Smooth muscle cell (in vitro differentiated cells): ENCODE results near the gene TMEM98. TPM values are rescaled to one million over a fixed set of nuclear protein-coding genes. Genes with fewer than 3 reads are reported as not detected.

Source experiments
- DNase-seq: peaks from one replicate; lab custom pipeline; 2025; ENCODE audit not compliant: unreplicated experiment; lab: John Stamatoyannopoulos, UW
- H2AFZ ChIP-seq: fragments of 200-600 bp; sonication (generic); 2 replicates; pipeline ENCODE4 v1.6.0; 2016; ENCODE audit warnings: antibody characterized with exemption, low read depth, mild to moderate bottlenecking
- H3F3A ChIP-seq: fragments of 200-600 bp; sonication (generic); 2 replicates; pipeline ENCODE4 v1.6.0; 2017; ENCODE audit warnings: antibody characterized with exemption, low read depth
- H3K27ac ChIP-seq: fragments of 200-600 bp; sonication (generic); 2 replicates; pipeline ENCODE4 v1.5.1; 2016; ENCODE audit warnings: low read depth, mild to moderate bottlenecking
- H3K27me3 ChIP-seq: fragments of 200-600 bp; sonication (generic); 2 replicates; pipeline ENCODE4 v1.6.1; 2016; ENCODE audit warnings: low read depth, mild to moderate bottlenecking
- H3K36me3 ChIP-seq: fragments of 200-600 bp; sonication (generic); 2 replicates; pipeline ENCODE4 v1.5.1; 2016; ENCODE audit warnings: low read depth
- H3K4me1 ChIP-seq: fragments of 200-600 bp; sonication (generic); 2 replicates; pipeline ENCODE4 v1.5.1; 2016; ENCODE audit warnings: low read depth
- H3K4me2 ChIP-seq: fragments of 200-600 bp; sonication (generic); 2 replicates; pipeline ENCODE4 v1.6.0; 2016; ENCODE audit warnings: mild to moderate bottlenecking
- H3K4me3 ChIP-seq: fragments of 200-600 bp; sonication (generic); 2 replicates; pipeline ENCODE4 v1.5.1; 2016; ENCODE audit warnings: mild to moderate bottlenecking
- H3K79me2 ChIP-seq: fragments of 200-600 bp; sonication (generic); 2 replicates; pipeline ENCODE4 v1.6.0; 2016; ENCODE audit warnings: low read depth, mild to moderate bottlenecking
- H3K9ac ChIP-seq: fragments of 200-600 bp; sonication (generic); 2 replicates; pipeline ENCODE4 v1.6.0; 2016; ENCODE audit warnings: low read depth
- H3K9me3 ChIP-seq: fragments of 200-600 bp; sonication (generic); replicated peaks from 2 replicates; pipeline ENCODE4 v1.5.1; 2016; ENCODE audit warnings: low read depth
- H4K20me1 ChIP-seq: fragments of 200-600 bp; sonication (generic); 2 replicates; pipeline ENCODE4 v1.6.0; 2016; ENCODE audit warnings: low read depth
- WGBS: methylation state at CpG from one replicate; pipeline ENCODE4 v1.1.7; 2016; ENCODE audit warnings: low lambda C conversion rate; 5-methylcytosine and 5-hydroxymethylcytosine counted together
- polyA plus RNA-seq: library from polyadenylated mRNA; unstranded; fragments of >200 nt; fragmentation: Nextera tagmentation; extraction: Ambion mirVana; gene quantifications from 2 replicates; pipeline ENCODE4 v1.2.1, GENCODE V29; 2016
- total RNA-seq: library from RNA; depleted of rRNA; stranded (reverse); fragments of >200 nt; gene quantifications from 2 replicates; pipeline ENCODE4 v1.2.3, GENCODE V29; 2014
- TF ChIP-seq, protein P1 (sequence below): fragments of 200-600 bp; sonication (generic); IDR thresholded peaks from 2 replicates; pipeline ENCODE4 v1.5.1; 2017; ENCODE audit warnings: borderline replicate concordance, mild to moderate bottlenecking, antibody characterized with exemption; ENCODE audit not compliant: insufficient read depth, poor library complexity, severe bottlenecking

Gene TMEM98
- total and polyA plus RNA-seq, 2 experiments from 2014 or later: 190 to 222 TPM

DNA sequence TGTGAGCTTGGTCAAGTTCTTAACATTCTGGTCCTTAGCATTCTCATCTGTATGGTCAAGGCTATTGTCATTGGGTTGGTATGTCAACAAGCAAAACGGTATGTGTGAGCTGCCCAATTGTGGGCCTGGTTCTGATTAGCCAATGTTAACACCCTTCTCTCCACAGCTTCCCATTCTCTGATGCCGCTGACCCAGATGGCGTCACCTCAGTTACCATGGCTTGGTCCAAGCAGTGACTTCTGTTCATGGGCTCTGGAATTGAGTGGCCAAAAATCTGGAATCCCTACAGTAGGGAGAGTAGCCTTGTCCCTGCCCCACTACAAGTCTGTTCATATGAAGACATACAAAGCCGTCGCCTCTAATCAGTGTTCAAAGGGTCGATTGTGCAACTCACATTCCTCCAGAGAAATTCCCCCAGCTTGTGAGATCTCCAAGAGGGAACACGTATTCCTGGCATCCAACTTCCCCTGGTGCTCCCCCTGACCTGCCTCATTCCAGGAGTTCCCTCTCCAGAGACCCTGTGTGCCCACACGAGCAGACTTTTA lies 15.8 kb downstream of the TMEM98 start:
- Histone ChIP-seq H3K4me1 (peaks cover 12% of the 10 kb centered on the region), H3K27ac (peak overlapping the region; percentile 71), H2AFZ (no peak overlapping the region), H3K79me2 (no peaks in the 10 kb centered on the region), H3K9ac (no peak overlapping the region), H4K20me1 (no peaks in the 10 kb centered on the region), H3K36me3 (no peaks in the 10 kb centered on the region), H3K4me3 (no peak overlapping the region), H3K27me3 (no peaks in the 10 kb centered on the region), H3F3A (peaks cover 7% of the 10 kb centered on the region), H3K4me2 (peak overlapping the region; percentile 69), H3K9me3 (no peaks in the 10 kb centered on the region)
- DNase-seq: no peak
- WGBS: 26% methylated on average over 8 of the region's 8 CpGs
- TF ChIP-seq, protein P1, sequence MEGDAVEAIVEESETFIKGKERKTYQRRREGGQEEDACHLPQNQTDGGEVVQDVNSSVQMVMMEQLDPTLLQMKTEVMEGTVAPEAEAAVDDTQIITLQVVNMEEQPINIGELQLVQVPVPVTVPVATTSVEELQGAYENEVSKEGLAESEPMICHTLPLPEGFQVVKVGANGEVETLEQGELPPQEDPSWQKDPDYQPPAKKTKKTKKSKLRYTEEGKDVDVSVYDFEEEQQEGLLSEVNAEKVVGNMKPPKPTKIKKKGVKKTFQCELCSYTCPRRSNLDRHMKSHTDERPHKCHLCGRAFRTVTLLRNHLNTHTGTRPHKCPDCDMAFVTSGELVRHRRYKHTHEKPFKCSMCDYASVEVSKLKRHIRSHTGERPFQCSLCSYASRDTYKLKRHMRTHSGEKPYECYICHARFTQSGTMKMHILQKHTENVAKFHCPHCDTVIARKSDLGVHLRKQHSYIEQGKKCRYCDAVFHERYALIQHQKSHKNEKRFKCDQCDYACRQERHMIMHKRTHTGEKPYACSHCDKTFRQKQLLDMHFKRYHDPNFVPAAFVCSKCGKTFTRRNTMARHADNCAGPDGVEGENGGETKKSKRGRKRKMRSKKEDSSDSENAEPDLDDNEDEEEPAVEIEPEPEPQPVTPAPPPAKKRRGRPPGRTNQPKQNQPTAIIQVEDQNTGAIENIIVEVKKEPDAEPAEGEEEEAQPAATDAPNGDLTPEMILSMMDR: no peak

DNA sequence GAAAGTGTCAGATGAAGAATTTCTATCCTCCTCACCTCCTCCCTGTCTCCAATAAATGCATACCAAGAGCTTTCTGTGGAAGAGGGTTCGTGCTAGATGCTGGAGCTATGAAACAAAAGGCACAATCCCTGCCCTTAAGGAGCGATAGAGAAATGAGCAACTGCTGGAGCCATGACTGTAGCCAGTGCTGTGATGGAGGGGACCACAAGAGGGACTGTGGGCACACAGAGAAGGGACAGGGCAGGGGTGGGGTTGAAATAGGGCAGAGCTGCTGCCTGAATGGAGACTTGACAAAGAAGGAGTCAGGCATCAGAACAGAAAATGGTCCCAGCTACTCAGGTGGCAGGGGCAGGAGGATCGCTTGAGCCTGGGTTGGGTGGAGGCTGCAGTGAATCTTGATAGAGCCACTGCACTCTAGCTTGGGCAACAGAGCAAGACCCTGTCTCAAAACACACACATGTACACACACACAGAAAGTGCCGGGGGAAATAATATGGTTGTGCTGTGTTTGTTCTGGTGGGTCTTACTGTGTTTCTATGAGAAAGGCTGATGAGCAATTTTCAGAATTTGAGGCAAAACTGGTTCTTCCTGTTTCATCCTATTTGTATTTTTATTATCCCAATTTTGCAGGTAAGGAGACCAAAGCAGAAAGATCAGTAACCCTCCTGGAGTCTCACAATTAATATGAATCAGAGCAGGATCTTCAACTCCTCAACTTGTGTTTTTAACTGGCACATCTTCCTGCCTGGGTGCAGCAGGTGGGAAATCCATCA lies 16.5 kb downstream of the TMEM98 start:
- peak overlapping the region; percentile 71 for H3K27ac ChIP-seq

DNA sequence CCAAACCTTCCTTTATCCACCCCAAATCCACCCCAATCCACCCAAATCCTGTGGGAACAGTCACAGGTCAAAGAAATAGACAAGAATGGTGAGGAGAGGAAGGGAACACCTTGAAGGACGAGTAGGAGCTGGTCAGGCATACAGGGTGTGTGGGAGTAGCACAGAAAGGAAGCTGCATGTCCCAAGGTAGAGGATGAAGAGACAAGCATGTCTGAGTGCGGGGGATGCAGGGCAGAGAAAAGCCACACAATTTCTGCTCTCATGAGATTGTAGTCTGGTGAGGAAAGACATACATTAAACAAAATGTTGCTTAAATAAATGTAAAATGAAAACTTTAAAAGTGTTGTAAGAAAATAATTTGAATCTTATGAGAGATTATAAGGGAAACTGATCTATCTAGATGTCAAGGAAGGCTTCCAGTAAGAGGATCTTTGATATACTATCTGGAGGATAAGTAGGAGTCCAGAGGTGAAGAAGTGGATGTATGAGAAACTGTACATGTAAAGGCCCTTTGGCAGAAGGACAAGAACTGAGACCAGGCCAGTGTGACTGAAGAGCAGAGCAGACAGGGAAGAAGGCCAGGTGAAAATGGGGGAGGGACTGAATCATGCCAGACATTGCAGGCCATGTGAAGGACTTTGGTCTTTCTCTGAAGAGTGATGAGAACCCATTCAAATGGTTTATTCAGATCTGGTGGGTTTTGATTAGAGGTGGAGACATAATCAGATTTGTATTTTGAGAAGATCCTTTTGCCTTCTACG lies 18.6 kb downstream of the TMEM98 start:
- Histone ChIP-seq H3F3A (peaks cover 7% of the 10 kb centered on the region), H2AFZ (no peak overlapping the region), H4K20me1 (no peaks in the 10 kb centered on the region), H3K79me2 (no peaks in the 10 kb centered on the region), H3K9ac (no peak overlapping the region), H3K27me3 (no peaks in the 10 kb centered on the region), H3K9me3 (no peaks in the 10 kb centered on the region), H3K4me1 (peaks cover 12% of the 10 kb centered on the region), H3K36me3 (no peaks in the 10 kb centered on the region), H3K4me3 (no peak overlapping the region), H3K27ac (no peak overlapping the region), H3K4me2 (no peak overlapping the region)
- TF ChIP-seq, protein P1: no peak
- no peak for DNase-seq
- WGBS: 81% methylated on average over 3 of the region's 3 CpGs

More for the DNA sequence above, 16.5 kb downstream of the TMEM98 start:
- no peaks in the 10 kb centered on the region for H3K36me3 ChIP-seq
- H3K4me1 ChIP-seq: peaks cover 12% of the 10 kb centered on the region
- TF ChIP-seq, protein P1: no peak
- no peak for DNase-seq
- H3K27me3 ChIP-seq: no peaks in the 10 kb centered on the region
- H3K4me2 ChIP-seq: peak overlapping the region; percentile 69
- 65% methylated on average over 4 of the region's 4 CpGs for WGBS
- H3F3A ChIP-seq: peaks cover 7% of the 10 kb centered on the region
- no peak overlapping the region for H2AFZ ChIP-seq
- H3K9ac ChIP-seq: no peak overlapping the region
- H3K4me3 ChIP-seq: no peak overlapping the region
- H3K79me2 ChIP-seq: no peaks in the 10 kb centered on the region
- H4K20me1 ChIP-seq: no peaks in the 10 kb centered on the region
- no peaks in the 10 kb centered on the region for H3K9me3 ChIP-seq
